ENCODE data around the gene TGFBR3L.
"Not testable (repeated sequence)": the region's sequence is repeated elsewhere in the genome, so short reads cannot be mapped to it uniquely, and the experiment has no call there.

Gene TGFBR3L

GRCh38 chr19:7928334-7928706, 13.7 kb downstream of the TGFBR3L start:
- DNase-seq (ENCODE audit: low spot score) = no peak

- no peak for DNase-seq (ENCODE audit: low spot score)
Observed at GRCh38 chr19:7928741-7929701, 14.4 kb downstream of the TGFBR3L start.

- not testable (repeated sequence) for DNase-seq (ENCODE audit: low spot score)
Observed at GRCh38 chr19:7930030-7930429, 15.4 kb downstream of the TGFBR3L start.

- no peak for DNase-seq (ENCODE audit: low spot score)
Observed at GRCh38 chr19:7930765-7931164, 16.1 kb downstream of the TGFBR3L start.

- no peak for DNase-seq (ENCODE audit: low spot score)
Observed at GRCh38 chr19:7931221-7932061, 16.8 kb downstream of the TGFBR3L start.

GRCh38 chr19:7932276-7932929, 17.8 kb downstream of the TGFBR3L start:
- DNase-seq (ENCODE audit: low spot score) = no peak

- no peak for DNase-seq (ENCODE audit: low spot score)
Observed at GRCh38 chr19:7932930-7933300, 18.3 kb downstream of the TGFBR3L start.

- DNase-seq (ENCODE audit: low spot score) = no peak
Observed at GRCh38 chr19:7933411-7933810, 18.8 kb downstream of the TGFBR3L start.

- DNase-seq (ENCODE audit: low spot score) = no peak
Observed at GRCh38 chr19:7933828-7934725, 19.4 kb downstream of the TGFBR3L start.

GRCh38 chr19:7934766-7935165, 20.1 kb downstream of the TGFBR3L start:
- DNase-seq (ENCODE audit: low spot score) = no peak

- no peak for DNase-seq (ENCODE audit: low spot score)
Observed at GRCh38 chr19:7940841-7941240, 26.2 kb downstream of the TGFBR3L start.

GRCh38 chr19:7941895-7942596, 27.4 kb downstream of the TGFBR3L start:
- no peak for DNase-seq (ENCODE audit: low spot score)

GRCh38 chr19:7942981-7943443, 28.4 kb downstream of the TGFBR3L start:
- no peak for DNase-seq (ENCODE audit: low spot score)

GRCh38 chr19:7943444-7944176, 29.0 kb downstream of the TGFBR3L start, which contains the start of gene TIMM44:
Gene TIMM44 (minus strand): TSS chr19:7943666. CDS start chr19:7943651, 15 bp downstream.
- DNase-seq (ENCODE audit: low spot score) = peak; percentile 92

- DNase-seq (ENCODE audit: low spot score) = peak; percentile 79
Observed at GRCh38 chr19:7944177-7944761, 29.6 kb downstream of the TGFBR3L start.

- DNase-seq (ENCODE audit: low spot score) = no peak
Observed at GRCh38 chr19:7947939-7948338, 33.3 kb downstream of the TGFBR3L start.

- no peak for DNase-seq (ENCODE audit: low spot score)
Observed at GRCh38 chr19:7953060-7953459, 38.4 kb downstream of the TGFBR3L start.

GRCh38 chr19:7953576-7953975, 38.9 kb downstream of the TGFBR3L start:
- DNase-seq (ENCODE audit: low spot score) = no peak

- DNase-seq (ENCODE audit: low spot score) = no peak
Observed at GRCh38 chr19:7955696-7956095, 41.1 kb downstream of the TGFBR3L start.
